ENCODE data around the gene SLC38A2.

GRCh38 chr12:46360370-46360769 lies 12.2 kb downstream of the SLC38A2 start:
- no peak for TF ChIP-seq POLR2A (IDR thresholded peaks at IDR 0.05; ENCODE audit: low read length)
- no peak for TF ChIP-seq GATA1 (IDR thresholded peaks at IDR 0.05; ENCODE audit: low read depth, low read length)
